Astrocyte of the cerebellum (primary cell): Measurements from ENCODE around the gene ING3.

ENCODE experiments used
- DNase-seq: peaks from one replicate; pipeline ENCODE4 v3.0.0-alpha.2; 2011; ENCODE audit warnings: low read depth
- H3K4me3 ChIP-seq: 2 replicates; pipeline ENCODE4 v1.5.1; 2011; ENCODE audit warnings: mild to moderate bottlenecking, low read depth, low read length, moderate library complexity
- in situ Hi-C: cut with HindIII; loops from 2 replicates; pipeline ENCODE4 v1.10.0; 2017; ENCODE audit warnings: low sequenced_read_pairs
- TF ChIP-seq, protein P1 (sequence below): IDR thresholded peaks from 2 replicates; pipeline ENCODE4 v1.5.1; 2012; ENCODE audit warnings: low read length, low read depth, moderate library complexity, mild to moderate bottlenecking; ENCODE audit errors: missing control alignments

Gene ING3

DNA sequence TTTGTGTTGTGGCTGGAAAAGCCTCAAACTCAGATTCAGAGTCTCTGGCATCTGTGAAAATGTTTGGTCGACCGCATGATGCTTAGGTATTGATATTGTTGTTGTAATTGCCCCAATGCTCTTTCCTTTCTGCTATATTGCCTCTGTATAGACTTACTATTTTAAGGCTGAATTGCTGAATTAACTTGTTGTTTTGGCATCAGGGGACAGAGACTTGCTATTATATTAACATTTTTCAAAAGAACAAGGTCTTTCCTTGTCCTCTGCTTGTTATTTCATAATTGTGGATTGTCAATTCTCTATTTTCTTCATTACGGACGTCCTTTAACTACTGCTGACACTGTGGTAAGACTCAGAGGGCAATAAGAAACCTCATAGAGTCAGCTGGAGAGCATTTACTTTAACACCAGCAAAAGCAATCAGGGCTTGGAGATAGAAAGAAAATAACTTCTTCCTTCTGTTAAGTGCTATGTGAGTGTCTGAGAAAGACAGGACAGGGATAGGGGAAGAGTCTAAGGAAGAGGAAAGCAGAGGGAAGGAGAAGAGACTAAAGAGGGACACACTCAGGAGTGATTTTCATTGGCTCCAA is 55.5 kb downstream of the ING3 start:
- TF ChIP-seq, protein P1, sequence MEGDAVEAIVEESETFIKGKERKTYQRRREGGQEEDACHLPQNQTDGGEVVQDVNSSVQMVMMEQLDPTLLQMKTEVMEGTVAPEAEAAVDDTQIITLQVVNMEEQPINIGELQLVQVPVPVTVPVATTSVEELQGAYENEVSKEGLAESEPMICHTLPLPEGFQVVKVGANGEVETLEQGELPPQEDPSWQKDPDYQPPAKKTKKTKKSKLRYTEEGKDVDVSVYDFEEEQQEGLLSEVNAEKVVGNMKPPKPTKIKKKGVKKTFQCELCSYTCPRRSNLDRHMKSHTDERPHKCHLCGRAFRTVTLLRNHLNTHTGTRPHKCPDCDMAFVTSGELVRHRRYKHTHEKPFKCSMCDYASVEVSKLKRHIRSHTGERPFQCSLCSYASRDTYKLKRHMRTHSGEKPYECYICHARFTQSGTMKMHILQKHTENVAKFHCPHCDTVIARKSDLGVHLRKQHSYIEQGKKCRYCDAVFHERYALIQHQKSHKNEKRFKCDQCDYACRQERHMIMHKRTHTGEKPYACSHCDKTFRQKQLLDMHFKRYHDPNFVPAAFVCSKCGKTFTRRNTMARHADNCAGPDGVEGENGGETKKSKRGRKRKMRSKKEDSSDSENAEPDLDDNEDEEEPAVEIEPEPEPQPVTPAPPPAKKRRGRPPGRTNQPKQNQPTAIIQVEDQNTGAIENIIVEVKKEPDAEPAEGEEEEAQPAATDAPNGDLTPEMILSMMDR = no peak
- in situ Hi-C loops = no loop called here
- no peak for DNase-seq
- H3K4me3 ChIP-seq = no peak overlapping the region

DNA sequence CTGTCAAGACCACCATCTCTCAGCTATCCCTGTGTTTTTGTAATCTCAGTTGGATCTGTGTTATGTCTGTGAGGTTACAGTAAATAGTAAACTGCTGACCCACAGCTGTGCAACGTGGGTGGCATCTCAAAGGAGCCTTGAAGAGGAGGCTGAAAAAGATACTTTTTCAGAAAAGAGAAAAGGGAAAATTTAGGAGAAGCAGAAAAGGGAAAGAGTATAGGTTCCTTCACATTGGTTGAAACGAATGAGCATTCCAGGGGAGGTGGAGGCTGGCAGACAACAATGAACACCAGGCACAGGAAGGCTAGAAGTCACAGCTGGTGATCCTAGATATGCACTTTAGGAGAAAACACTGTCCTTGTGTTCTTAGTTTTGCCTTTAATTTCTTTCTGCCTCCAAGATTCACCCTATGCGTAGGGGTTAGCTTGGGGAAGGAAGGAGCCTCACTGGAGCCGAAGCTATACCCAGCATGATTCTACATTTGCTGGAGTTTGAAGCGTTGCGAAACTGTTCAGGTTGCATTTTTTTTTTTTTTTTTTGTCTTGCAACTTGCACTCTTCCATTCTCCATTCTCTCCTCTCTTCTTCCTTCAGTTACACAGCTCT is 56.2 kb downstream of the ING3 start:
- in situ Hi-C loops = no loop called here
- no peak overlapping the region for H3K4me3 ChIP-seq
- DNase-seq = no peak
- TF ChIP-seq, protein P1 = no peak

DNA sequence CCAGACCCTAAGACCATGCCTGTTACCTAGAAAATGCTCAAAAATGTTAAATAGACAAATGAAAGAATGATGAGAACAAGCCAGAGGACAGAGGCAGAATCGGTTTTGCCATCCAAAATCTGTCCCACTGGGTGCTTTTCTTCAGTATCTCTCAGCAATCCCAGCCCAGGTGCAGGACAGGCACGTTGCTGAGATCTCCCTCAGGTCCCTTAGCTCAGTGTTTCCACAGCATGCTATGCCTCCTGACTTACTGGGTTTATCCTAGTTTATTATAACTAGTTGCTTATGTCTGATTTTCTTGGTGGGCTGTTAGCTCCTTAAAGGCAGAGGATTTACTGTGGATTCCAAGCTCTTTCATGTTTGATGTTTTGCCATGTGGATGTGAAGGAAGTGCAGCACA is 58.2 kb downstream of the ING3 start:
- in situ Hi-C loops = no loop called here
- DNase-seq = no peak
- no peak overlapping the region for H3K4me3 ChIP-seq
- TF ChIP-seq, protein P1 = no peak

DNA sequence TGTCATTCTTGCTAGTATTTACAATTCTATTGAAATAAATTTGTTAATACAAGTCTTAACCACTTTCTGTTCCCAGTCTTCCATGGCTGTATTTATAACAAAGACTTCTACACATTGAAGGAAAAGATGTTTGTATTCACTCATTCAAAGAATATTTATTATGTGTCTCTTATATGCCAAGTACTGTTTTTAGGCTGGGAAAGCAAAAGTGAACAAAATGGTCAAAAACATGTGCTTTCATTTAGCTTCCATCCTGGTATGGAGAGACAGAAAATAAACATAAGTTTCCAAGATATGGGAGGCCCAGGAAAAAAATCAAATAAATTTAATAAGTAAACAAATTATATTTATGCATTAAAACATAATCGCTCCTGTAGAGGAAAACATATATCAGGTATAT is 60.8 kb downstream of the ING3 start:
- H3K4me3 ChIP-seq = no peak overlapping the region
- DNase-seq = no peak
- in situ Hi-C loops = no loop called here
- TF ChIP-seq, protein P1 = no peak

- no peak for DNase-seq
- H3K4me3 ChIP-seq = no peak overlapping the region
- TF ChIP-seq, protein P1 = no peak
- in situ Hi-C loops = no loop called here
Measured at GRCh38 chr7:121012170-121012874, 61.7 kb downstream of the ING3 start.

- no peak for DNase-seq
- TF ChIP-seq, protein P1 = no peak
- no peak overlapping the region for H3K4me3 ChIP-seq
- in situ Hi-C loops = no loop called here
Measured at GRCh38 chr7:121012919-121013318, 62.3 kb downstream of the ING3 start.
